ENCODE measurements around the gene TTBK1. TPM values are rescaled to one million over a fixed set of nuclear protein-coding genes. Genes with fewer than 3 reads are reported as not detected.

The TTBK1 gene
- total RNA-seq, 1 donor from 2014 or later = 1.7 TPM

GRCh38 chr6:43276577-43277305 lies 33.5 kb downstream of the TTBK1 start:
- Mint-ChIP-seq H3K9me3 (no peaks in the 10 kb centered on the region), H3K27ac (no peak overlapping the region), H3K4me1 (peaks cover 38% of the 10 kb centered on the region), H3K36me3 (no peaks in the 10 kb centered on the region), H3K4me3 (peak overlapping the region; percentile 43), H3K27me3 (ENCODE audit: insufficient read depth, low read depth) (peaks cover 32% of the 10 kb centered on the region)
- Histone ChIP-seq H3K9me3 (ENCODE audit: low read depth) (no peaks in the 10 kb centered on the region), H3K9ac (no peak overlapping the region), H3K4me1 (peaks cover 32% of the 10 kb centered on the region), H3K27me3 (peaks cover 45% of the 10 kb centered on the region), H2AFZ (replicated peaks) (peak overlapping the region; percentile 90), H3K27ac (no peak overlapping the region), H3F3A (ENCODE audit: low read depth) (peaks cover 36% of the 10 kb centered on the region), H3K36me3 (no peaks in the 10 kb centered on the region), H3K4me2 (peak overlapping the region; percentile 88), H3K79me2 (ENCODE audit: low read depth) (no peaks in the 10 kb centered on the region), H4K20me1 (ENCODE audit: low read depth) (no peaks in the 10 kb centered on the region), H3K4me3 (peak overlapping the region; percentile 69)
- DNase-seq (ENCODE audit: low spot score) = peak; percentile 61
- TF ChIP-seq CTCF (IDR thresholded peaks at IDR 0.05) (no peak), EZH2 (IDR thresholded peaks at IDR 0.05) (no peak), EZH2phosphoT487 (IDR thresholded peaks at IDR 0.05) (no peak)

- H3K4me3 Mint-ChIP-seq = peak overlapping the region; percentile 55
- Histone ChIP-seq H3K4me2 (no peak overlapping the region), H3K4me3 (no peak overlapping the region), H3K9ac (no peak overlapping the region), H3K79me2 (ENCODE audit: low read depth) (no peaks in the 10 kb centered on the region), H3K36me3 (no peaks in the 10 kb centered on the region), H2AFZ (replicated peaks) (no peak overlapping the region), H4K20me1 (ENCODE audit: low read depth) (no peaks in the 10 kb centered on the region), H3K9me3 (ENCODE audit: low read depth) (no peaks in the 10 kb centered on the region), H3K27ac (no peak overlapping the region), H3F3A (ENCODE audit: low read depth) (peaks cover 36% of the 10 kb centered on the region), H3K4me1 (peaks cover 32% of the 10 kb centered on the region), H3K27me3 (peaks cover 40% of the 10 kb centered on the region)
- peaks cover 2% of the 10 kb centered on the region for H3K36me3 Mint-ChIP-seq
- H3K27me3 Mint-ChIP-seq (ENCODE audit: insufficient read depth, low read depth) = peaks cover 31% of the 10 kb centered on the region
- DNase-seq (ENCODE audit: low spot score) = no peak
- TF ChIP-seq EZH2 (IDR thresholded peaks at IDR 0.05) = no peak
- no peak for TF ChIP-seq EZH2phosphoT487 (IDR thresholded peaks at IDR 0.05)
- TF ChIP-seq CTCF (IDR thresholded peaks at IDR 0.05) = no peak
- H3K9me3 Mint-ChIP-seq = no peaks in the 10 kb centered on the region
- peaks cover 39% of the 10 kb centered on the region for H3K4me1 Mint-ChIP-seq
- no peak overlapping the region for H3K27ac Mint-ChIP-seq
Measured at GRCh38 chr6:43277306-43277642, 34.0 kb downstream of the TTBK1 start.

- Mint-ChIP-seq H3K4me3 (peak overlapping the region; percentile 70), H3K4me1 (peaks cover 40% of the 10 kb centered on the region), H3K36me3 (peaks cover 2% of the 10 kb centered on the region), H3K27me3 (ENCODE audit: insufficient read depth, low read depth) (peaks cover 31% of the 10 kb centered on the region), H3K9me3 (no peaks in the 10 kb centered on the region), H3K27ac (peak overlapping the region; percentile 91)
- Histone ChIP-seq H3K4me1 (peaks cover 32% of the 10 kb centered on the region), H3K9ac (no peak overlapping the region), H4K20me1 (ENCODE audit: low read depth) (no peaks in the 10 kb centered on the region), H3K36me3 (no peaks in the 10 kb centered on the region), H3K4me3 (no peak overlapping the region), H3K79me2 (ENCODE audit: low read depth) (no peaks in the 10 kb centered on the region), H2AFZ (replicated peaks) (no peak overlapping the region), H3K4me2 (peak overlapping the region; percentile 46), H3K27ac (no peak overlapping the region), H3K27me3 (peaks cover 35% of the 10 kb centered on the region), H3F3A (ENCODE audit: low read depth) (peaks cover 36% of the 10 kb centered on the region), H3K9me3 (ENCODE audit: low read depth) (no peaks in the 10 kb centered on the region)
- no peak for TF ChIP-seq EZH2 (IDR thresholded peaks at IDR 0.05)
- no peak for TF ChIP-seq CTCF (IDR thresholded peaks at IDR 0.05)
- no peak for TF ChIP-seq EZH2phosphoT487 (IDR thresholded peaks at IDR 0.05)
- peak; percentile 44 for DNase-seq (ENCODE audit: low spot score)
Measured at GRCh38 chr6:43277643-43278523, 34.6 kb downstream of the TTBK1 start.

All from neural progenitor cell (in vitro differentiated cells).